HCT116 (cell line): ENCODE results near the gene CDHR4.

Source experiments
- ATF3 ChIP-seq: IDR thresholded peaks from 2 replicates; pipeline ENCODE4 v1.6.1; 2012
- CTCF ChIP-seq, 3 experiments: fragments of 200-600 bp in 1 of 3; sonication (generic) in 1 of 3; IDR thresholded peaks in 2 of 3; conservative IDR thresholded peaks in 1 of 3; 2 replicates each; pipeline ENCODE4 v1.5.1; 2012 to 2017; ENCODE audit warnings: low read depth in 2 of 3, low read length in 2 of 3, antibody characterized with exemption in 1 of 3, borderline replicate concordance in 1 of 3, control low read depth in 1 of 3, mild to moderate bottlenecking in 1 of 3, mixed read lengths in 1 of 3, mixed run types in 1 of 3, moderate library complexity in 1 of 3; ENCODE audit not compliant: insufficient read depth in 1 of 3
- MAX ChIP-seq: IDR thresholded peaks from 2 replicates; pipeline ENCODE4 v1.6.1; 2012
- POLR2A ChIP-seq: IDR thresholded peaks from 2 replicates; pipeline ENCODE4 v1.7.0; 2011; ENCODE audit warnings: borderline replicate concordance; ENCODE audit not compliant: insufficient read depth, insufficient read length; ENCODE audit errors: extremely low read depth
- SP1 ChIP-seq: IDR thresholded peaks from 2 replicates; pipeline ENCODE4 v1.6.1; 2012; ENCODE audit warnings: low read depth
- ZNF274 ChIP-seq: fragments of 200-500 bp; sonication (Bioruptor generic); IDR thresholded peaks from 2 replicates; pipeline ENCODE4 v1.6.1; 2014; ENCODE audit warnings: mild to moderate bottlenecking, low read depth, low read length, inconsistent platforms

GRCh38 chr3:49769926-49770325 lies 29.7 kb downstream of the CDHR4 start:
- TF ChIP-seq CTCF (IDR thresholded peaks at IDR 0.05 in 2 of 3, conservative IDR thresholded peaks at IDR 0.05 in 1 of 3; ENCODE audit: borderline replicate concordance in 1 of 3, insufficient read depth in 1 of 3, low read depth in 2 of 3, low read length in 2 of 3) = no peak
- TF ChIP-seq SP1 = no peak
- no peak for TF ChIP-seq ZNF274
- no peak for TF ChIP-seq POLR2A
- no peak for TF ChIP-seq ATF3
- TF ChIP-seq MAX = no peak
